ENCODE results near the gene CAPN15.
"Not testable (repeated sequence)": the region's sequence is repeated elsewhere in the genome, so short reads cannot be mapped to it uniquely, and the experiment has no call there.

Gene CAPN15

DNA sequence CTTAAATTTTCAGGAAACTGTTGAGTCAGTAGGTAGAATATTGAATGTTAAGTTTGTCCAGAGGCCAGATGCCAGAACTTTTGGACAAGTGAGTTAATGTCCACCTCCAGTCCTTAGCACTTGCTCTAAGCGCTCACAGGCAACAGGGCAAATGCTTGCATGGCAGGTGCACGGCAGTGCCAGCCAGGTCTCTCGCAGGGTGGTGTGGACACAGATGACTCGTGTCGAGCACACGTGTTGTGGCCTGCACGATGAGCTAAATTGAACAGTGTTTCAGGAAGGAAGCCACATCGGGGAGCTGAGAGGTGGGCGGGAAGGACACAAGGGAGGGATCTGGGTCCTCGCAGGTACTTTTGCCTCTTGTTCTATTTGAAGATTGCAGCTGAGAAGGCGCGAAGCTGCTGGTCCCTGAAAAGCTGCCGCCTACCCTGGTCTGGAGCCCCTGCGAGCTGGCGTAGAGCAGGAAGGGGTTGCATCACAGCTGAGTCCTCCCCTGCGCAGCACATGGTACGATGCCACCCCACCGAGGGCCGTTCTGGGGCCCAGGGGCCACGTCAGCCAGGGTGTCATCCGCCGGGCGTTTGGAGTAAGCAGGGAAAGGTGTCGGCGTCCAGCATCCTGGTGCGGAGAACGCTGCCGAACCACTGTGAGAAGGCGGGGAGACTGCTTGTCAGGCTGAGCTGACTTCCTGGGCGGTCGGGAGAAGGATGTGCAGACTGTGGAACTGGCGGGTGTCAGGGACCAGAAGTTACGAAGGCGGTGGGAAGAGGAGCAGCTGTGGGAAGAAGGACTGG is 68.6 kb downstream of the CAPN15 start:
- no peak for DNase-seq (ENCODE audit: low read depth, low spot score)
- POLR2A ChIA-PET = no interaction called here
- no peak overlapping the region for H3K4me3 ChIP-seq (ENCODE audit: low read depth, low read length)
- TF ChIP-seq, protein P1, sequence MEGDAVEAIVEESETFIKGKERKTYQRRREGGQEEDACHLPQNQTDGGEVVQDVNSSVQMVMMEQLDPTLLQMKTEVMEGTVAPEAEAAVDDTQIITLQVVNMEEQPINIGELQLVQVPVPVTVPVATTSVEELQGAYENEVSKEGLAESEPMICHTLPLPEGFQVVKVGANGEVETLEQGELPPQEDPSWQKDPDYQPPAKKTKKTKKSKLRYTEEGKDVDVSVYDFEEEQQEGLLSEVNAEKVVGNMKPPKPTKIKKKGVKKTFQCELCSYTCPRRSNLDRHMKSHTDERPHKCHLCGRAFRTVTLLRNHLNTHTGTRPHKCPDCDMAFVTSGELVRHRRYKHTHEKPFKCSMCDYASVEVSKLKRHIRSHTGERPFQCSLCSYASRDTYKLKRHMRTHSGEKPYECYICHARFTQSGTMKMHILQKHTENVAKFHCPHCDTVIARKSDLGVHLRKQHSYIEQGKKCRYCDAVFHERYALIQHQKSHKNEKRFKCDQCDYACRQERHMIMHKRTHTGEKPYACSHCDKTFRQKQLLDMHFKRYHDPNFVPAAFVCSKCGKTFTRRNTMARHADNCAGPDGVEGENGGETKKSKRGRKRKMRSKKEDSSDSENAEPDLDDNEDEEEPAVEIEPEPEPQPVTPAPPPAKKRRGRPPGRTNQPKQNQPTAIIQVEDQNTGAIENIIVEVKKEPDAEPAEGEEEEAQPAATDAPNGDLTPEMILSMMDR (IDR thresholded peaks at IDR 0.05; ENCODE audit: insufficient read depth, low read length, missing control alignments) = no peak
- CTCF ChIA-PET = interaction anchor here (1.0 kb wide), 1 partner anchor 17 kb away, joined by 4 read pairs; no protein-coding TSS in a partner anchor

DNA sequence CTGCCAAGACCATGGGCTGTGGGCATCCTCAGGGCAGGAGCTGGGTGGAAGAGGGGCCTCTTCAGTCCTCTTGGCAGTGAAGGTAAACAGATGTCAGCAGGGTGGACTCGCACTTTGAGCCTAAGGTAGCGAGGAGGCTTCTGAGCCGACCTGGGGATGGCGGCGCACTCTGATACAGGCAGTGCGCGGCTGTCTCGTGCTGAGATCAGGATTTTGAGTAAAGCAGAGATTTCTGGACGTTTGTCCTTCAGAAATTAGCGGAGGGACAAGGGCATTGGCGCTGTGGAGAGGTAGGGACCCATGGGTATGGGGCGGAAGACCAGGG is 69.2 kb downstream of the CAPN15 start:
- TF ChIP-seq, protein P1 (IDR thresholded peaks at IDR 0.05; ENCODE audit: insufficient read depth, low read length, missing control alignments) = no peak
- H3K4me3 ChIP-seq (ENCODE audit: low read depth, low read length) = no peak overlapping the region
- CTCF ChIA-PET = interaction anchor here (1.0 kb wide), 1 partner anchor 17 kb away, joined by 4 read pairs; no protein-coding TSS in a partner anchor
- POLR2A ChIA-PET = no interaction called here
- DNase-seq (ENCODE audit: low read depth, low spot score) = no peak

DNA sequence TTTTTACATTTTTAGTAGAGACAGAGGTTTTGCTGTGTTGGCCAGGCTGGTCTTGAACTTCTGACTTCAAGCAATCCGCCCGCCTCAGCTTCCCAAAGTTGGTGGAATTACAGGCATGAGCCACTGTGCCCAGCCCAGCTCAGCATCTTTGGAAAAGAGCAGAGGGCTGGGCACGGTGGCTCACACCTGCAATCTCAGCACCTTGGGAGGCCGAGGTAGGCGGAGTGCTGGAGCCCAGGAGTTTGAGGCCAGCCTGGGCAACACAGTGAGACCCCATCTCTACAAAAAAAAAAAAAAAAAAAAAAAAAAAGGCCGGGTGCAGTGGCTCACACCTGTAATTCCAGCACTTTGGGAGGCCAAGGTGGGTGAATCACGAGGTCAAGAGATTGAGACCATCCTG is 70.1 kb downstream of the CAPN15 start:
- POLR2A ChIA-PET; CTCF ChIA-PET; H3K4me3 ChIP-seq (ENCODE audit: low read depth, low read length); DNase-seq (ENCODE audit: low read depth, low spot score): not testable (repeated sequence)

DNA sequence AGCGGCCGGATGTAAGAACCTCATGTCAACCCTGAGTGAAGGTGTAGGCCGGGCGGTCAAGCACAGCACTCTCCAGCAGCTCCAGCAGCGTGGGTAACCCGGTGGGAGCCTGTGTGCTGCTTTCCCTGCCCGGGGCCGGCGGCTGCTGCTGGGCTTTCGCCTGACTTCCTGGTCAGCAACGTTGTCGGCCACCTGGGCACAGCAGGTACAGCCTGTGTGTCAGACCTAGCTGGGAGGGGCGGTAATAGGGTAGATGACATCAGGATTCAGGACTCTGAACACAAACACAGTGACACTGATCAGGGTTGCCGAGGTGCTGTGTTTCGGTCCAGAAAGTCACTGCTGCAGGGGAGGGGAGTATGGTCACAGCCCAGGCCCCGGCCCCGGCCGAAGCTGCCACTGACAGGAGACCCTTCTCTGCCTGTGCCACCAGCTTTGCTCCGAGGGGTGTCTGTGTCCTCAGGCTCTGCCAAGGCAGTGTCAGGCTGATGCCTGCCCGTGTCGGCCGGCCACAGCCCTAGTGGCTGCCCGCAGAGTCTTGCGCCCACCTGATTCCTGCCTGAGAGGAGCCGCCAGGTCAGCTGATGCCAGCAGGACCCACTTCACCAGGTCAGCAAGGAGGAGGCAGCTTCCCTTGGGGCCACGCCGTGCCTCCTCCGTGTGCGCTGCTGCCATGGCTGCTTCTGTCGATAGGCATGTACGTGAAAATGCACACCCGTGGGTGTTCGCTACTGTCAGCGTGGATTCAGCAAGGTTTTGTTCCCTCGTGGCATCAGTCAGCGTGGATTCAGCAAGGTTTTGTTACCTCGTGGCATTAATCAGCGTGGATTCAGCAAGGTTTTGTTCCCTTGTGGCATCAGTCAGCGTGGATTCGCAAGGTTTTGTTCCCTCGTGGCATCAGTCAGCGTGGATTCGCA is 71.6 kb downstream of the CAPN15 start:
- TF ChIP-seq, protein P1 (IDR thresholded peaks at IDR 0.05; ENCODE audit: insufficient read depth, low read length, missing control alignments) = no peak
- ChIA-PET CTCF (no interaction called here), POLR2A (interaction anchor here (1.3 kb wide), 1 partner anchor 28 kb away, joined by 3 read pairs; no protein-coding TSS in a partner anchor)
- H3K4me3 ChIP-seq (ENCODE audit: low read depth, low read length) = no peak overlapping the region
- DNase-seq (ENCODE audit: low read depth, low spot score) = no peak

DNA sequence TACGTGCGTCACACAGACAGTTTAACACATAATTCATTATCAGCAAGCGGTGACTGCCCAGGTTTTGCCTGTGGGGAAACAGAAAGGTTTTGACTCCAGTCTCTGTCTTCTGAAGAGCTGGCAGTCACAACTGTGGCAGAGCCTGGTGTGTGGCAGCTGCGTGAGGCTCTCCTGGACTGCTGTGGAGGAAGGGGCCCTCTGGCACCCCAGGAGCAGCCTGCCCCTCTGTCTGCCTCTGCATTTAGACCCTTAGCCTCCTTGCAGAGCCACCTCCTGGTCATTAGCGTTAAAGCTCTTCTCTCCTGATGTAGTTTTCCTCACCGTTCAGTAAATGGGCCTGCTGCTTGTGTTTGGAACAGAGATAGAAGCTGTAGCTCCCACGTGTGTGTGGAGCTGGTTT is 73.3 kb downstream of the CAPN15 start:
- CTCF ChIA-PET = interaction anchor here (1.4 to 2.1 kb wide), 2 partner anchors 8 to 67 kb away, joined by 5 read pairs; partner anchors contain the start of gene RHOT2
- no peak overlapping the region for H3K4me3 ChIP-seq (ENCODE audit: low read depth, low read length)
- TF ChIP-seq, protein P1 (IDR thresholded peaks at IDR 0.05; ENCODE audit: insufficient read depth, low read length, missing control alignments) = no peak
- no peak for DNase-seq (ENCODE audit: low read depth, low spot score)
- POLR2A ChIA-PET = interaction anchor here (0.5 kb wide), 1 partner anchor 161 kb away, joined by 3 read pairs; no protein-coding TSS in a partner anchor

DNA sequence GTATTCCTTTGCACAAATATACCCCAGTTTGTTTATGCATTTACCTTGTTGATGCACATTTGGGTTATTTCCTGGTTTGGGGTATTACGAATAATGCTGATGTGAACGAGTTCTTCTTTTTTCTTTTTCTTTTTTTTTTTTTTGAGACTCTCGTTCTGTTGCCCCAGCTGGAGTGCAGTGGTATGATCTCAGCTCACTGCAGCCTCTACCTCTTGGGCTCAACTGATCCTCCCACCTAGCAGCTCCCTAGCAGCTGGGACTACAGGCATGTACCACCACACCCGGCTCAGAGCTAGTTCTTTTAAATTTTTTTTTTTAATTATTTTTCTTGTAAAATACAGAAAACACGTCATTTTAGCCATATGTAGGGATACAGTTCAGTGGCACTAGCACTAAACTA is 76.4 kb downstream of the CAPN15 start:
- POLR2A ChIA-PET = no interaction called here
- no peak for DNase-seq (ENCODE audit: low read depth, low spot score)
- TF ChIP-seq, protein P1 (IDR thresholded peaks at IDR 0.05; ENCODE audit: insufficient read depth, low read length, missing control alignments) = no peak
- no peak overlapping the region for H3K4me3 ChIP-seq (ENCODE audit: low read depth, low read length)
- CTCF ChIA-PET = no interaction called here
